Testis (tissue), 2 donors: ENCODE results near the gene H3-3A.

Experiments used
- CTCF ChIP-seq, 3 experiments: fragments of 450-650 bp in 2 of 3; fragments of 200-600 bp in 1 of 3; sonication (generic) in 1 of 3; IDR thresholded peaks; one replicate each; pipeline ENCODE4 v1.5.1; 2016 to 2019; ENCODE audit warnings: antibody characterized with exemption in 3 of 3, mild to moderate bottlenecking in 2 of 3, moderate library complexity in 1 of 3
- POLR2A ChIP-seq: fragments of 450-650 bp; IDR thresholded peaks from one replicate; pipeline ENCODE4 v1.6.1; 2017; ENCODE audit warnings: antibody characterized with exemption, mild to moderate bottlenecking, moderate library complexity

- TF ChIP-seq CTCF (IDR thresholded peaks at IDR 0.05) (no peak), POLR2A (no peak)
Observed at GRCh38 chr1:226111883-226112261, 49.4 kb downstream of the H3-3A start.
